ENCODE data around the gene TSC22D4. TPM values are rescaled to one million over a fixed set of nuclear protein-coding genes. Genes with fewer than 3 reads are reported as not detected.
"Not testable (repeated sequence)": the region's sequence is repeated elsewhere in the genome, so short reads cannot be mapped to it uniquely, and the experiment has no call there.

The TSC22D4 gene
- total RNA-seq, 2 experiments from 2014 or later = 34.6 to 36.5 TPM

- H3K27me3 ChIP-seq (ENCODE audit: control insufficient read depth in 1 of 2, insufficient read depth in 2 of 2, low read length in 2 of 2) = no peaks in the 10 kb centered on the region
- H3K36me3 ChIP-seq (ENCODE audit: insufficient read depth, low read length) = no peaks in the 10 kb centered on the region
- Mint-ChIP-seq H3K27me3 (no peaks in the 10 kb centered on the region), H3K36me3 (ENCODE audit: low read depth) (no peaks in the 10 kb centered on the region), H3K27ac (no peak overlapping the region), H3K4me1 (ENCODE audit: low read depth) (no peaks in the 10 kb centered on the region), H3K4me3 (no peak overlapping the region), H3K9me3 (no peaks in the 10 kb centered on the region)
- TF ChIP-seq CTCF (IDR thresholded peaks at IDR 0.05) = no peak
- DNase-seq (no peak), ATAC-seq (ENCODE audit: poor library complexity) (no peak)
- ChIA-PET POLR2A (interaction anchor here (1.2 kb wide), 1 partner anchor 10 kb away, joined by 4 read pairs; no protein-coding TSS in a partner anchor), CTCF (interaction anchor here (1.3 kb wide), 1 partner anchor 54 kb away, joined by 4 read pairs; no protein-coding TSS in a partner anchor)
- H3K27ac ChIP-seq (ENCODE audit: low read depth in 1 of 2, low read length in 2 of 2) = no peak overlapping the region
- intact Hi-C loops (cut with DNase I, micrococcal nuclease) = no loop called here
- no peaks in the 10 kb centered on the region for H3K9me3 ChIP-seq (ENCODE audit: control insufficient read depth in 1 of 2, insufficient read depth in 1 of 2, low read length in 2 of 2)
- no peak overlapping the region for H3K4me3 ChIP-seq (ENCODE audit: low read length)
- H3K4me1 ChIP-seq (ENCODE audit: insufficient read depth, low read length) = no peaks in the 10 kb centered on the region
Observed at GRCh38 chr7:100506356-100506923, 27.4 kb upstream of the TSC22D4 start.

GRCh38 chr7:100504887-100505611 lies 26.0 kb upstream of the TSC22D4 start:
- no peak overlapping the region for H3K4me3 Mint-ChIP-seq
- ChIA-PET CTCF (no interaction called here), POLR2A (no interaction called here)
- intact Hi-C loops (cut with DNase I, micrococcal nuclease) = no loop called here
- no peaks in the 10 kb centered on the region for H3K27me3 ChIP-seq (ENCODE audit: control insufficient read depth in 1 of 2, insufficient read depth in 2 of 2, low read length in 2 of 2)
- ATAC-seq (ENCODE audit: poor library complexity) = no peak
- no peaks in the 10 kb centered on the region for H3K4me1 ChIP-seq (ENCODE audit: insufficient read depth, low read length)
- H3K4me1 Mint-ChIP-seq (ENCODE audit: low read depth) = no peaks in the 10 kb centered on the region
- H3K36me3 ChIP-seq (ENCODE audit: insufficient read depth, low read length) = no peaks in the 10 kb centered on the region
- H3K4me3 ChIP-seq (ENCODE audit: low read length) = no peak overlapping the region
- no peaks in the 10 kb centered on the region for H3K27me3 Mint-ChIP-seq
- no peak for DNase-seq
- H3K9me3 ChIP-seq (ENCODE audit: control insufficient read depth in 1 of 2, insufficient read depth in 1 of 2, low read length in 2 of 2) = no peaks in the 10 kb centered on the region
- H3K27ac Mint-ChIP-seq = no peak overlapping the region
- no peaks in the 10 kb centered on the region for H3K9me3 Mint-ChIP-seq
- TF ChIP-seq CTCF (IDR thresholded peaks at IDR 0.05) = no peak
- no peak overlapping the region for H3K27ac ChIP-seq (ENCODE audit: low read depth in 1 of 2, low read length in 2 of 2)
- H3K36me3 Mint-ChIP-seq (ENCODE audit: low read depth) = no peaks in the 10 kb centered on the region

- H3K36me3 Mint-ChIP-seq (ENCODE audit: low read depth); DNase-seq; H3K9me3 Mint-ChIP-seq; H3K36me3 ChIP-seq (ENCODE audit: insufficient read depth, low read length); CTCF ChIA-PET; H3K27me3 Mint-ChIP-seq; POLR2A ChIA-PET; H3K27ac Mint-ChIP-seq; ATAC-seq (ENCODE audit: poor library complexity); H3K4me3 Mint-ChIP-seq; H3K4me1 ChIP-seq (ENCODE audit: insufficient read depth, low read length); H3K27ac ChIP-seq (ENCODE audit: low read depth in 1 of 2, low read length in 2 of 2); H3K27me3 ChIP-seq (ENCODE audit: control insufficient read depth in 1 of 2, insufficient read depth in 2 of 2, low read length in 2 of 2); intact Hi-C loops (cut with DNase I, micrococcal nuclease); H3K4me1 Mint-ChIP-seq (ENCODE audit: low read depth); H3K9me3 ChIP-seq (ENCODE audit: control insufficient read depth in 1 of 2, insufficient read depth in 1 of 2, low read length in 2 of 2); H3K4me3 ChIP-seq (ENCODE audit: low read length): not testable (repeated sequence)
Observed at GRCh38 chr7:100504031-100504430, 25.0 kb upstream of the TSC22D4 start.

- H3K27me3 ChIP-seq (ENCODE audit: control insufficient read depth in 1 of 2, insufficient read depth in 2 of 2, low read length in 2 of 2); H3K36me3 ChIP-seq (ENCODE audit: insufficient read depth, low read length); H3K9me3 Mint-ChIP-seq; CTCF ChIA-PET; DNase-seq; H3K4me3 Mint-ChIP-seq; H3K4me1 ChIP-seq (ENCODE audit: insufficient read depth, low read length); intact Hi-C loops (cut with DNase I, micrococcal nuclease); H3K36me3 Mint-ChIP-seq (ENCODE audit: low read depth); ATAC-seq (ENCODE audit: poor library complexity); H3K4me3 ChIP-seq (ENCODE audit: low read length); H3K9me3 ChIP-seq (ENCODE audit: control insufficient read depth in 1 of 2, insufficient read depth in 1 of 2, low read length in 2 of 2); H3K27ac ChIP-seq (ENCODE audit: low read depth in 1 of 2, low read length in 2 of 2); H3K27me3 Mint-ChIP-seq; H3K4me1 Mint-ChIP-seq (ENCODE audit: low read depth); H3K27ac Mint-ChIP-seq: not testable (repeated sequence)
- POLR2A ChIA-PET = interaction anchor here (0.6 kb wide), 2 partner anchors 34 to 38 kb away, joined by 3 read pairs; no protein-coding TSS in a partner anchor
Observed at GRCh38 chr7:100500743-100501142, 21.7 kb upstream of the TSC22D4 start.

All from CD4-positive, alpha-beta T cell (primary cell).